Thyroid gland (tissue), 4 donors: Measurements from ENCODE around the gene FAM118A. TPM values are rescaled to one million over a fixed set of nuclear protein-coding genes. Genes with fewer than 3 reads are reported as not detected.

Experiments
- DNase-seq, 2 donors: peaks; one replicate each; pipeline ENCODE4 v3.0.0-alpha.2; 2019
- H3K27ac ChIP-seq, 3 donors: fragments of 200-600 bp; sonication (generic); 1 replicate in 2 of 3; 2 replicates in 1 of 3; pipeline ENCODE4 v1.5.1; 2016 to 2019; ENCODE audit warnings: mild to moderate bottlenecking in 1 of 3, moderate library complexity in 1 of 3
- H3K27me3 ChIP-seq: fragments of 200-600 bp; sonication (generic); one replicate; pipeline ENCODE4 v1.5.1; 2019
- H3K36me3 ChIP-seq, 2 donors: fragments of 200-600 bp; sonication (generic); one replicate each; pipeline ENCODE4 v1.5.1; 2016 to 2019
- H3K4me1 ChIP-seq, 2 donors: fragments of 200-600 bp; sonication (generic); one replicate each; pipeline ENCODE4 v1.5.1; 2017 to 2019
- H3K4me3 ChIP-seq, 3 donors: fragments of 200-600 bp; sonication (generic); replicated peaks in 1 of 3; 1 replicate in 2 of 3; 2 replicates in 1 of 3; pipeline ENCODE4 v1.5.1; 2016; ENCODE audit warnings: mild to moderate bottlenecking in 1 of 3
- H3K9me3 ChIP-seq: fragments of 200-600 bp; sonication (generic); one replicate; pipeline ENCODE4 v1.5.1; 2017
- POLR2A ChIP-seq, 2 donors: fragments of 450-650 bp; IDR thresholded peaks; one replicate each; pipeline ENCODE4 v1.6.1; 2017; ENCODE audit warnings: antibody characterized with exemption in 2 of 2, mild to moderate bottlenecking in 2 of 2, moderate library complexity in 1 of 2
- WGBS, 2 donors: methylation state at CpG; one replicate each; pipeline ENCODE4 v1.1.5; 2017; 5-methylcytosine and 5-hydroxymethylcytosine counted together
- intact Hi-C: fragments of 100-400 bp; cut with DNase I; formaldehyde crosslinking; loops from one replicate; pipeline ENCODE4 v1.15.1; 2023
- total RNA-seq, 4 donors: library from RNA; depleted of rRNA; stranded (reverse); fragments of >200 nt; gene quantifications; one replicate each; pipeline ENCODE4 v1.2.3, GENCODE V29; 2016
- TF ChIP-seq, protein P1 (sequence below), 6 experiments: fragments of 200-600 bp in 3 of 6; fragments of 450-650 bp in 3 of 6; sonication (generic) in 3 of 6; IDR thresholded peaks; one replicate each; pipeline ENCODE4 v1.5.1; 2016 to 2019; ENCODE audit warnings: antibody characterized with exemption in 6 of 6, mild to moderate bottlenecking in 2 of 6, inconsistent platforms in 1 of 6, moderate library complexity in 1 of 6

The FAM118A gene
- total RNA-seq, 4 donors from 2014 or later = 15.7 to 104 (median 75.3) TPM

DNA sequence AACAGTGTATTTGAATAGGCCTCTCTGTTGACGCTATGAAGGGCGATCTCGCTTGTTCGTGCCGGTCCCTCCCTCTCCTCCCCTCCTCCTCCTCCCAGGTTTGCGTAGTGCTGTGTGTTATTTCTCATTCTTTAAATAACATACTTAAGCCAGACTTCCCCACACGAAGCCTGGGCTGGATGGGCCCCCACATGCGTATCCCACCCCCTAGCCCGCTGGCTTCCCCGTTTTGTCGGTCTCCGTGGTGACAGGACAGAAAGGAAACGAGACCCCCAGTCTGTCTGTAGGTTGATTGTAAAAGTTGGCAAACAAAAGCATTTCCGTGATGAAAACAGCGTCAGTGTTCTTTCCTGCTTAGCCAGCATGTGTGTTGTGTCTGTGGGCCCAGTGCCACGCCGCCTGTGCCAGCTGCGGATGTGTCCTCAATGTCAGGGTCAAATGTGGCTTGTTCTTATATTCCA is 27.3 kb downstream of the FAM118A start:
- intact Hi-C loops = no loop called here
- peak; percentile 47 to 49 for DNase-seq
- WGBS, 2 donors = 70 to 77% methylated on average over 18 of the region's 18 CpGs
- Histone ChIP-seq H3K4me1 (peaks cover 19 to 38% of the 10 kb centered on the region in 2 donors), H3K4me3 (no peak overlapping the region), H3K27me3 (no peaks in the 10 kb centered on the region), H3K27ac (peak overlapping the region in 2 of 3 donors; percentile 37 to 64), H3K36me3 (peaks cover 6 to 16% of the 10 kb centered on the region in 2 donors), H3K9me3 (no peaks in the 10 kb centered on the region)
- TF ChIP-seq, protein P1, sequence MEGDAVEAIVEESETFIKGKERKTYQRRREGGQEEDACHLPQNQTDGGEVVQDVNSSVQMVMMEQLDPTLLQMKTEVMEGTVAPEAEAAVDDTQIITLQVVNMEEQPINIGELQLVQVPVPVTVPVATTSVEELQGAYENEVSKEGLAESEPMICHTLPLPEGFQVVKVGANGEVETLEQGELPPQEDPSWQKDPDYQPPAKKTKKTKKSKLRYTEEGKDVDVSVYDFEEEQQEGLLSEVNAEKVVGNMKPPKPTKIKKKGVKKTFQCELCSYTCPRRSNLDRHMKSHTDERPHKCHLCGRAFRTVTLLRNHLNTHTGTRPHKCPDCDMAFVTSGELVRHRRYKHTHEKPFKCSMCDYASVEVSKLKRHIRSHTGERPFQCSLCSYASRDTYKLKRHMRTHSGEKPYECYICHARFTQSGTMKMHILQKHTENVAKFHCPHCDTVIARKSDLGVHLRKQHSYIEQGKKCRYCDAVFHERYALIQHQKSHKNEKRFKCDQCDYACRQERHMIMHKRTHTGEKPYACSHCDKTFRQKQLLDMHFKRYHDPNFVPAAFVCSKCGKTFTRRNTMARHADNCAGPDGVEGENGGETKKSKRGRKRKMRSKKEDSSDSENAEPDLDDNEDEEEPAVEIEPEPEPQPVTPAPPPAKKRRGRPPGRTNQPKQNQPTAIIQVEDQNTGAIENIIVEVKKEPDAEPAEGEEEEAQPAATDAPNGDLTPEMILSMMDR (IDR thresholded peaks at IDR 0.05) = no peak
- no peak for TF ChIP-seq POLR2A (IDR thresholded peaks at IDR 0.05)

DNA sequence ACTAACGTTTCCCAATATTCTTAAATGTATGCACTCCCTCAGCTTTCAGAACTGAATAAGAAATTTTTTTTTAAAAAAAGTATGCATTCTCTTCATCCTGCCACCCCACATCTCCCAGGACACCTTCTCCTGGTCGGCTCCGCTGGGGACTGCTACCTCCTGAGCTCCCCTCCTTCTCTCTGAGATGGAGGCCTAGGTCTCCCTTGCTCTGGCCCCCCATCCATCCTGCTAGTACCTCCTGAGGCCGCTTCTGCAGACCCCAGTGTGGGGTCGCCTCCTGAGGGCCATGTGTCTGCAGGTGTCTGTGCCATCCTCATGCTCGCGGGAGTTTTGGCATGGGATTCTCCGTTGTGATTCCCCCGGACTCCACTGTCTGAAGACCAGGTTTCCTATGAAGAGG is 27.8 kb downstream of the FAM118A start:
- TF ChIP-seq, protein P1 (IDR thresholded peaks at IDR 0.05) = no peak
- no peak for TF ChIP-seq POLR2A (IDR thresholded peaks at IDR 0.05)
- H3K9me3 ChIP-seq = no peaks in the 10 kb centered on the region
- intact Hi-C loops = no loop called here
- H3K4me3 ChIP-seq = no peak overlapping the region
- peaks cover 3 to 16% of the 10 kb centered on the region in 2 donors for H3K36me3 ChIP-seq
- no peak for DNase-seq
- H3K4me1 ChIP-seq = peaks cover 19 to 39% of the 10 kb centered on the region in 2 donors
- H3K27me3 ChIP-seq = no peaks in the 10 kb centered on the region
- WGBS, 2 donors = 75 to 91% methylated on average over 9 of the region's 9 CpGs
- H3K27ac ChIP-seq = peak overlapping the region in 2 of 3 donors; percentile 37 to 64

DNA sequence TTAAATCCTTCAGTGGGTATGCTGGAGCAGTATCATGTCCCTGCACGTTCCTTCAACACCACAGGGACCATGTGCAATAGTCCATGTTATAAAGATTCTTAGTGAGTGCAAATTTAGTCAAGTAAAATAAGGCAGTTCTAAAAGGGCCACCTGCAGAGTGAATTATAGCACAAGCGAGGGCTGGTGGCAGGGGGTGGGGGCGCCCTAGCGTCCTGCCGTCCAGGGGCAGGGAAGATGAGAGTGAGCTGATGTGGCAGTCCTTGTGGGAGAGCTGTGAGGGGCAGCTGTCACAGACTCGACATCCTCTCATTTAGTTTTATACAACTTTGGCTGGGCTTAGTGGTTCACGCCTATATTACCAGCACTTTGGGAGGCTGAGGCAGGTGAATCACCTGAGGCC is 29.1 kb downstream of the FAM118A start:
- H3K9me3 ChIP-seq = no peaks in the 10 kb centered on the region
- no peak for TF ChIP-seq POLR2A (IDR thresholded peaks at IDR 0.05)
- TF ChIP-seq, protein P1 (IDR thresholded peaks at IDR 0.05) = no peak
- H3K27ac ChIP-seq = peak overlapping the region in 2 of 3 donors; percentile 52
- no peak for DNase-seq
- no peaks in the 10 kb centered on the region for H3K27me3 ChIP-seq
- WGBS, 2 donors = 88 to 96% methylated on average over 7 of the region's 7 CpGs
- intact Hi-C loops = no loop called here
- no peak overlapping the region for H3K4me3 ChIP-seq
- H3K4me1 ChIP-seq = peaks cover 19 to 39% of the 10 kb centered on the region in 2 donors
- peaks cover 0 to 14% of the 10 kb centered on the region in 2 donors for H3K36me3 ChIP-seq

DNA sequence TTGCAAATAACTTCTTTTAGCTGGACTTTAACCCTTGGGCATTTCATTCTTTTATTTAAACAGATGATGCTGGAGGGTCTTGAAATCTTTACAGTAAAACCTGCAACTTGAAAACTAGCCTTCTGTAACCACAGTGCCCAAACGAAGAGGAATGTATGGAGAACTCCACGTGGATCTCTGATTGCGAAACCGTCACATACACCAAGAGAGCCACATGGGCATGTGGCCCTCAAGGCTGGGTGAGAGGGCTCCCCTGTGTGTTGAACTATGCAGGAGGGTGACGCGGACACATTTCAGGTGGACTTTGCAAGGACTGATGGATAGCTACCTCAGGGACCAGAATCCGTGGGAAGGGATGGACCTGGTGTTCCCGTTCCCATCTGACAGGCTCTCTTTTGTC is 30.6 kb downstream of the FAM118A start:
- TF ChIP-seq, protein P1 (IDR thresholded peaks at IDR 0.05) = no peak
- TF ChIP-seq POLR2A (IDR thresholded peaks at IDR 0.05) = no peak
- no peak for DNase-seq
- H3K4me3 ChIP-seq = no peak overlapping the region
- intact Hi-C loops = no loop called here
- peaks cover 0 to 5% of the 10 kb centered on the region in 2 donors for H3K36me3 ChIP-seq
- peak overlapping the region in 1 of 3 donors; percentile 67 for H3K27ac ChIP-seq
- H3K4me1 ChIP-seq = peaks cover 19 to 39% of the 10 kb centered on the region in 2 donors
- WGBS, 2 donors = 81 to 85% methylated on average over 8 of the region's 8 CpGs
- no peaks in the 10 kb centered on the region for H3K9me3 ChIP-seq
- H3K27me3 ChIP-seq = no peaks in the 10 kb centered on the region

DNA sequence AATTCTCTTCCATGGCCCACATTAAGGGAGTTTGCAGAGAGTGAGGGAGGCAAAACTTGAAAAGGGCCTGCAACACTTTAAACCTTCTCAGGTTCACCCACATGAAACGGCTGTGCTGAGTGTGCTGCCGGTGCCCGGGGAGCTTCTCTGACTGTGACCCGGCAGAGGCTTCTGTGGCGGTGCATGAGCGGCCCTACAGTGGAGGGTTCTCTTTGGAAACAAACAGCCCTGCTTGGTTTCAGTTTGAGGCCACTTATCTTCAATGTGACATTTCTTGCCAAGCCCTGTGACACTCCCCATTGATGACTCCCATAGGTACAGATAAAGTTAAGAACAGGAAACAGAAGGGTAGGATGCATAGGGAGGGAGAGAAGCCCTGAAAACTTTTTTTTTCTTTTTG is 31.8 kb downstream of the FAM118A start:
- DNase-seq = peak; percentile 65 to 69
- intact Hi-C loops = no loop called here
- Histone ChIP-seq H3K27ac (peak overlapping the region in 2 of 3 donors; percentile 44 to 67), H3K4me3 (no peak overlapping the region), H3K4me1 (peaks cover 19 to 36% of the 10 kb centered on the region in 2 donors), H3K9me3 (no peaks in the 10 kb centered on the region), H3K36me3 (peaks cover 0 to 1% of the 10 kb centered on the region in 2 donors), H3K27me3 (no peaks in the 10 kb centered on the region)
- TF ChIP-seq, protein P1 (IDR thresholded peaks at IDR 0.05) = no peak
- peak in 1 of 2 donors; percentile 21 for TF ChIP-seq POLR2A (IDR thresholded peaks at IDR 0.05)
- WGBS, 2 donors = 21 to 36% methylated on average over 6 of the region's 6 CpGs
